ENCODE measurements around the gene RAP1GAP2.

DNA sequence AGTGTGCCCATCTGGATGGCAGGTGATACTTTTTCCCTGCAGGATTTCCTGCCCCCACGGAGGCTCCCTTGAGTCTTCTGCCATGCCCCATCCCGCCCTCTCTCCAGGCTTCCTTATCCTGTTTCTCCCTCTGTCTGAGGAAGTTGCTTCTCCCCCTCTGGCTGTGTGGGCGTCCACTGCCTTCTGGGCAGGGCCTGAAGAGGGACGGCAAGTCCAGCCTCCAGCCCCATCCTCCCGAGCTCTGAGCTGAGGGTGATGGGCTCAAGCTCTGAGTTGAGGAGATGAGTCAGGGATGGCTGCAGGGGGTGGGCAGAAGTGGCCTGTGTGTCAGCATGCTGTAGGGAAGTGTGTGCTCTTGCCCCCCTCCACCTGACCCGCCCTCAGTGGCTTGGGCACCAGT lies 14.2 kb upstream of the RAP1GAP2 start:
- TF ChIP-seq POLR2A (IDR thresholded peaks at IDR 0.05): no peak
- TF ChIP-seq, protein P1, sequence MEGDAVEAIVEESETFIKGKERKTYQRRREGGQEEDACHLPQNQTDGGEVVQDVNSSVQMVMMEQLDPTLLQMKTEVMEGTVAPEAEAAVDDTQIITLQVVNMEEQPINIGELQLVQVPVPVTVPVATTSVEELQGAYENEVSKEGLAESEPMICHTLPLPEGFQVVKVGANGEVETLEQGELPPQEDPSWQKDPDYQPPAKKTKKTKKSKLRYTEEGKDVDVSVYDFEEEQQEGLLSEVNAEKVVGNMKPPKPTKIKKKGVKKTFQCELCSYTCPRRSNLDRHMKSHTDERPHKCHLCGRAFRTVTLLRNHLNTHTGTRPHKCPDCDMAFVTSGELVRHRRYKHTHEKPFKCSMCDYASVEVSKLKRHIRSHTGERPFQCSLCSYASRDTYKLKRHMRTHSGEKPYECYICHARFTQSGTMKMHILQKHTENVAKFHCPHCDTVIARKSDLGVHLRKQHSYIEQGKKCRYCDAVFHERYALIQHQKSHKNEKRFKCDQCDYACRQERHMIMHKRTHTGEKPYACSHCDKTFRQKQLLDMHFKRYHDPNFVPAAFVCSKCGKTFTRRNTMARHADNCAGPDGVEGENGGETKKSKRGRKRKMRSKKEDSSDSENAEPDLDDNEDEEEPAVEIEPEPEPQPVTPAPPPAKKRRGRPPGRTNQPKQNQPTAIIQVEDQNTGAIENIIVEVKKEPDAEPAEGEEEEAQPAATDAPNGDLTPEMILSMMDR (IDR thresholded peaks at IDR 0.05): no peak

Data from uterus (tissue), 2 donors.